LNCaP clone FGC (cell line): ENCODE measurements around the gene SPAAR.

ENCODE experiments used
- DNase-seq: peaks from one replicate; pipeline ENCODE4 v3.0.0-alpha.2; 2011; ENCODE audit warnings: low read depth
- H3K4me3 ChIP-seq: 2 replicates; pipeline ENCODE4 v1.5.1; 2011; ENCODE audit warnings: mild to moderate bottlenecking, low read depth, low read length, control low read depth
- CTCF ChIP-seq: IDR thresholded peaks from 2 replicates; pipeline ENCODE4 v1.5.1; 2012; ENCODE audit warnings: mild to moderate bottlenecking; ENCODE audit not compliant: control insufficient read depth, insufficient read depth; ENCODE audit errors: extremely low read depth

Gene SPAAR

DNA sequence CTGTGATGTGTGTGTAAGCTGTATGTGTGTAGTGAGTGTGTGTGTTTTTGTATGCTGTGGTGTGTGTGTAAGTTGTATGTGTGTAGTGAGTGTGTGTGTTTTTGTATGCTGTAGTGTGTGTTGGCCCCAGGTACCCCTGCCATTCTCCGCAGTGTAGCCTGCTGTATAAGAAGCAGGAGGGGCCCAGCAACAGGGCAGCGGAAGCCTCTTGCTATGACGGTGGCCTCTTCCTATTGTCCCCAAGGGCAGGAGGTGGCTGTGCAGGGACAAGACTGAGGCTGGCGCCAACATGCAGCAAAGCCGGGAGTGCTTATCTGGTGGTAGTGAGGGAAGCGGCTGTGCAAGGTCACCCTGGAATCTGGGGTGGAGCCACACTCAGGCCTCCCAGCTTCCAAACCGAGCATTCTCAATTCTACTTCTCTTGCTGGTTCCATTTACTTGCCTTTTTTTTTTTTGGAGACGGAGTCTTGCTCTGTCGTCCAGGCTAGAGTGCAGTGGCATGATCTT is 5.1 kb downstream of the SPAAR start:
- TF ChIP-seq CTCF: no peak
- DNase-seq: no peak

GRCh38 chr9:35915681-35916294 is 6.5 kb downstream of the SPAAR start:
- DNase-seq: no peak
- no peak for TF ChIP-seq CTCF
- no peak overlapping the region for H3K4me3 ChIP-seq

More for the DNA sequence above, 5.1 kb downstream of the SPAAR start:
- no peak overlapping the region for H3K4me3 ChIP-seq

GRCh38 chr9:35917261-35917660 is 8.0 kb downstream of the SPAAR start:
- TF ChIP-seq CTCF: no peak
- DNase-seq: no peak
- no peak overlapping the region for H3K4me3 ChIP-seq

GRCh38 chr9:35918780-35919179 is 9.5 kb downstream of the SPAAR start:
- TF ChIP-seq CTCF: no peak
- H3K4me3 ChIP-seq: no peak overlapping the region

GRCh38 chr9:35919212-35920008 is 10.1 kb downstream of the SPAAR start:
- DNase-seq: no peak

More at GRCh38 chr9:35918780-35919179, 9.5 kb downstream of the SPAAR start:
- no peak for DNase-seq

DNA sequence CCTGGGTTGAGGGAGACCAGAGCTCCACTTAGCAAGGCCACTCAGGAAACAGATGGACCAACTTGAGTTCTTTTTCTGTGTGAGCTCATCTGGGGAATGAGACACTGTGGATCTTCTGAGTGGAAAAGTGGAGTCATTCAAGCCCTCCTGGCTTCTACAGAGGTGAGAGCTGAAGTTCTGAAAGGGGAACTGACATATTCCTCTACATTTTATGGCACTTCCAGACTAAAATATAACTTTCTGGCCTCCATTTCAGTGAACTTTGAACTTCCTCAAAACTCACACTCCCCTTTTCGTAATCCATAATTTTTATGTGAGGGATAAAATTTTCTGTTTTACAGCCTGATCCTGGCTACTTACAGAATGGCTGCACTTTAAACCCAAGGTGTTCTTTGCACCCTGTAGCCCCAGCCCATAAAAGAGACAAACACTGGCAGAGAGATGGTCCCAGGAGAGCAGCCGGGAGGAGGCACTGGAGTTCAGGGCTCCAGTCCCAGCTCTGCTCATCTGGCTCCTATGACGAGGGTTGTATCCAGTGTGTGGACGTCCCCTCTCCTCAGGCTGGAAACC is 10.8 kb downstream of the SPAAR start:
- no peak for DNase-seq
- no peak overlapping the region for H3K4me3 ChIP-seq
- TF ChIP-seq CTCF: no peak

More at GRCh38 chr9:35919212-35920008, 10.1 kb downstream of the SPAAR start:
- TF ChIP-seq CTCF: no peak
- H3K4me3 ChIP-seq: no peak overlapping the region
